Suprapubic skin (tissue), 4 donors: ENCODE data around the gene OSBPL9.

Experiments used
- EP300 ChIP-seq: sonication (generic); formaldehyde crosslinking; IDR thresholded peaks from one replicate; pipeline ENCODE4 v1.6.1; 2017; ENCODE audit warnings: antibody characterized with exemption
- POLR2A ChIP-seq, 2 donors: fragments of 450-650 bp; IDR thresholded peaks; one replicate each; pipeline ENCODE4 v1.6.1; 2017; ENCODE audit warnings: antibody characterized with exemption in 2 of 2, mild to moderate bottlenecking in 2 of 2, moderate library complexity in 2 of 2
- POLR2AphosphoS5 ChIP-seq, 3 donors: sonication (generic); formaldehyde crosslinking; IDR thresholded peaks; one replicate each; pipeline ENCODE4 v1.6.1; 2017; ENCODE audit warnings: antibody characterized with exemption in 3 of 3
- TF ChIP-seq, protein P1 (sequence below), 2 donors: fragments of 200-600 bp in 1 of 2; fragments of 450-650 bp in 1 of 2; sonication (generic) in 1 of 2; IDR thresholded peaks; one replicate each; pipeline ENCODE4 v1.5.1; 2016 to 2019; ENCODE audit warnings: antibody characterized with exemption in 2 of 2, mild to moderate bottlenecking in 1 of 2, moderate library complexity in 1 of 2

- TF ChIP-seq, protein P1, sequence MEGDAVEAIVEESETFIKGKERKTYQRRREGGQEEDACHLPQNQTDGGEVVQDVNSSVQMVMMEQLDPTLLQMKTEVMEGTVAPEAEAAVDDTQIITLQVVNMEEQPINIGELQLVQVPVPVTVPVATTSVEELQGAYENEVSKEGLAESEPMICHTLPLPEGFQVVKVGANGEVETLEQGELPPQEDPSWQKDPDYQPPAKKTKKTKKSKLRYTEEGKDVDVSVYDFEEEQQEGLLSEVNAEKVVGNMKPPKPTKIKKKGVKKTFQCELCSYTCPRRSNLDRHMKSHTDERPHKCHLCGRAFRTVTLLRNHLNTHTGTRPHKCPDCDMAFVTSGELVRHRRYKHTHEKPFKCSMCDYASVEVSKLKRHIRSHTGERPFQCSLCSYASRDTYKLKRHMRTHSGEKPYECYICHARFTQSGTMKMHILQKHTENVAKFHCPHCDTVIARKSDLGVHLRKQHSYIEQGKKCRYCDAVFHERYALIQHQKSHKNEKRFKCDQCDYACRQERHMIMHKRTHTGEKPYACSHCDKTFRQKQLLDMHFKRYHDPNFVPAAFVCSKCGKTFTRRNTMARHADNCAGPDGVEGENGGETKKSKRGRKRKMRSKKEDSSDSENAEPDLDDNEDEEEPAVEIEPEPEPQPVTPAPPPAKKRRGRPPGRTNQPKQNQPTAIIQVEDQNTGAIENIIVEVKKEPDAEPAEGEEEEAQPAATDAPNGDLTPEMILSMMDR (IDR thresholded peaks at IDR 0.05), result no peak
- TF ChIP-seq POLR2A (IDR thresholded peaks at IDR 0.05) (no peak), POLR2AphosphoS5 (IDR thresholded peaks at IDR 0.05) (no peak), EP300 (no peak)
Measured at GRCh38 chr1:51712590-51712989, 95.7 kb downstream of the OSBPL9 start.
